Stimulated activated naive B cell treated with anti-CD40 and anti-IgM and Interleukin-4, amounts not matched to agents 10 μg/mL and 1 μg/mL and 100 μg/mL, for 72 hours (primary cell): ENCODE data around the gene KCNJ1.

Experiments used
- ATAC-seq, 2 donors: fragments of 150-1000 bp; cut with Tn5 transposase; replicated peaks; 2 replicates each; pipeline ENCODE4 v1.10.0; 2021; ENCODE audit warnings: moderate library complexity in 1 of 2
- DNase-seq: peaks from one replicate; pipeline ENCODE4 v3.0.0; 2021
- H3K27ac Mint-ChIP-seq: one replicate; pipeline ENCODE4 v1.8.0; 2022; ENCODE audit warnings: mild to moderate bottlenecking, mixed read lengths
- H3K27me3 Mint-ChIP-seq, 2 donors: one replicate each; pipeline ENCODE4 v1.8.0; 2022; ENCODE audit warnings: mixed read lengths in 2 of 2
- H3K36me3 Mint-ChIP-seq, 2 donors: one replicate each; pipeline ENCODE4 v1.8.0; 2022; ENCODE audit warnings: mixed read lengths in 2 of 2, mild to moderate bottlenecking in 1 of 2
- H3K4me1 Mint-ChIP-seq, 2 donors: one replicate each; pipeline ENCODE4 v1.8.0; 2022; ENCODE audit warnings: mixed read lengths in 2 of 2, mild to moderate bottlenecking in 1 of 2
- H3K4me3 Mint-ChIP-seq, 2 donors: one replicate each; pipeline ENCODE4 v1.8.0; 2022; ENCODE audit warnings: mild to moderate bottlenecking in 2 of 2, mixed read lengths in 2 of 2, moderate library complexity in 1 of 2
- H3K9me3 Mint-ChIP-seq, 2 donors: one replicate each; pipeline ENCODE4 v1.8.0; 2022; ENCODE audit warnings: mixed read lengths in 2 of 2, mild to moderate bottlenecking in 1 of 2

Gene KCNJ1

DNA sequence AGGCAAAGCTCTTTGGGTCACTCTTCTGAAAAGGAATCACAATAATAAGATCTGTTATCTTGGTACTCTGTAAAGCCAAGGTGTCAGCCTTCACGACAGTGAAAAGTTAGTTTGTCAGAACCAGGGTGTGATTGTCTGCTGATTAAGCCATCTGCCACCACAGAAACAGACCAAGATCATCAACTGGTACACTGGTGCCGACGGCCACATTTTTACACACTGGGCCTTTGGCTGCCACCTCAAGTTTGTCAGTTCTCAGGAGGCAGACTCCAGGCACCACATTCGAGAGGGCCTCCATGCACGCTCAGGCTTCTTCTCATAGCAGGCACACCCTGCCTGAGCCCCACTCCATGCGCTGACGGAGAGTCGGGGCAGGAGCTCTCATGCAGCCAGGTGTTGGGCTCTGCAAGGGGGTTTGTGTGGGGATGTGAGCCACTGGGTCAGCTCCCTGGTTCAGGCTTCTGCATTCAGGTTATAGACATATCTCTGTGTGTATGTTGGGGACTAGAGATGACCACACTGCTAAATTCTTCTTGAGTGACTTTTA lies 66.2 kb downstream of the KCNJ1 start:
- no peak for ATAC-seq
- Mint-ChIP-seq H3K4me3 (no peak overlapping the region), H3K4me1 (peaks cover 24 to 46% of the 10 kb centered on the region in 2 donors), H3K27me3 (no peaks in the 10 kb centered on the region), H3K9me3 (no peaks in the 10 kb centered on the region), H3K27ac (peak overlapping the region; percentile 21), H3K36me3 (peaks cover 56 to 62% of the 10 kb centered on the region in 2 donors)
- DNase-seq = no peak

DNA sequence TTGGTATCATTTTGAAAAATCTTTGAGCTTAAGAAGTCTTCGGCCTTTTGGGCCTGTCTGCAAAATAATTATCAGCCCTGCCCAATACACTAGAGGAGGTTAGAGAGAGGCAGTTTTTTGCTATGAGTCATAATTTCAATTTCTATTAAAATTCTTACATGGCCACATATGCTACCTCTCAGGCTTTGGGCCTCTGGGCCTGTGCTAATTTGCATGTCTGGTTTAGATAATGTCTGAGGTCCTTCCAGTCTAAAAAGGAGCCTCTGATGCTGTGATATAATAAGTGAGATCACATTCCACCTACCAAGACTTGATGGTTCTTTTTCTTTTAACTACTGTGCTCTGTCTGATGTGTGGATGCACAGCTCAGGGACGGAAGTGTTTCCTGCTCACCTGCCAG lies 70.8 kb downstream of the KCNJ1 start:
- peak overlapping the region; percentile 76 for H3K27ac Mint-ChIP-seq
- H3K27me3 Mint-ChIP-seq = no peaks in the 10 kb centered on the region
- no peak for DNase-seq
- H3K4me1 Mint-ChIP-seq = peaks cover 13 to 31% of the 10 kb centered on the region in 2 donors
- ATAC-seq = peak; percentile 93 to 95
- H3K4me3 Mint-ChIP-seq = no peak overlapping the region
- H3K9me3 Mint-ChIP-seq = no peaks in the 10 kb centered on the region
- H3K36me3 Mint-ChIP-seq = peaks cover 41 to 47% of the 10 kb centered on the region in 2 donors

DNA sequence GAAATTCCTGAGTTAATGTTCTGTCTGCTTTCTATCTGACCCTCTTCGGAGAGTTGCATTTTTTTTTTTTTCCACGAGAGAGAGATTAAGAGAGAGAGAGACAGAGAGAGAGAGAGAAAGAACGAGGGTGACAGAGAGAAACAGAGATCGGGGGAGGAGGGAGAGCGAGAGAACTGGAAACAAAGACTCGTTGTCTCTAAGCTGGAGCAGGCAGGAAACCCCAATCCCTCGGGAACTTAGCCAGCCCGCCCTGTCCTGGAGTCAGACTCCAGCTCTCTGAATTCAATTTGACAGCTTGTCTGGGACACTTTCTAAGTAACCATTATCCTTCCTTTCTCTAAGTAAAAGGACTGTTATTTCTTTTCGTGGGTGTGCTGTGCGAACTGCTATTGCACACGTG lies 76.9 kb downstream of the KCNJ1 start:
- no peak for DNase-seq
- H3K4me1 Mint-ChIP-seq = peaks cover 6 to 8% of the 10 kb centered on the region in 2 donors
- no peaks in the 10 kb centered on the region for H3K27me3 Mint-ChIP-seq
- no peak overlapping the region for H3K4me3 Mint-ChIP-seq
- no peak overlapping the region for H3K27ac Mint-ChIP-seq
- H3K36me3 Mint-ChIP-seq = peaks cover 20 to 43% of the 10 kb centered on the region in 2 donors
- ATAC-seq = no peak
- H3K9me3 Mint-ChIP-seq = no peaks in the 10 kb centered on the region

DNA sequence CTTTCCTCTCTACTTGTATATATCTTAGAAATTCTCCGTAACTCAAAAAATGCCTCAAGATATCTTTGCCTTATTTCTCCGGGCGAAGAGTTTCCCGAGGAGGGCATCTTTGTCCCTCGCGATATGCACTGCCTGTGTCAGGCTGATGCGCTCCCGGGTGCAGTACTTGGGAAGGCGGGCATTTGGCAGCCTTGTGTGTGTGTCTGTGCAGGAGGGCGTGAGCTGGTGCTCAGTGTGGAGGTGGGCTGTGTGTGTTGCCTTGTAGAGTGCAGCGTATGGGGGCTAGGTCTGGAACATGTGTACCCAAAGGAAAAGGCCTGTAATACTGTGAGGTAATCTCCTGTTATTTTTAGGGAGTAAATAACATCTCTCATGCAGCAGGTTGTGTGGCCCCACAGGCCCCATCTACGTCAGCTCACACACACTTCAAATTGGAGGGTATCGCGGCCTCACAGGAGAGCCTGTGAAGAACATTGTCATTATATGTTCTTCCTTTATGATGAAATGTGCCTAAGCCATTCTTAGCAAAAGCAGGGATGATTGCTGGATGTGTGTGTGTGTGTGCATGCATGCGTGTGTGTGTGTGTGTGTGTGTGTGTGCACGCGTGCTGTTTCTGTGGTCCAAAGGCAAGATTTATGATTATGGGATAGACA lies 77.5 kb downstream of the KCNJ1 start:
- DNase-seq = no peak
- ATAC-seq = no peak
- Mint-ChIP-seq H3K4me1 (peaks cover 7 to 10% of the 10 kb centered on the region in 2 donors), H3K27me3 (no peaks in the 10 kb centered on the region), H3K36me3 (peaks cover 22 to 44% of the 10 kb centered on the region in 2 donors), H3K4me3 (no peak overlapping the region), H3K9me3 (no peaks in the 10 kb centered on the region), H3K27ac (peak overlapping the region; percentile 65)
